Ureter (tissue), 1 donor: ENCODE results near the gene PLEKHB2. TPM values are rescaled to one million over a fixed set of nuclear protein-coding genes. Genes with fewer than 3 reads are reported as not detected.
"Not testable (repeated sequence)": the region's sequence is repeated elsewhere in the genome, so short reads cannot be mapped to it uniquely, and the experiment has no call there.

Source experiments
- DNase-seq: peaks from one replicate; pipeline ENCODE4 v3.0.0-alpha.2; 2020; ENCODE audit warnings: low spot score
- total RNA-seq: library from RNA; stranded (reverse); gene quantifications from one replicate; pipeline ENCODE4 v1.2.4, GENCODE V29; 2023
- donor health status: DM: yes; HTN: yes; CAD: no.

Gene PLEKHB2
- total RNA-seq, 1 donor from 2014 or later = 57.7 TPM

GRCh38 chr2:131143803-131144202, 38.7 kb downstream of the PLEKHB2 start:
- DNase-seq = no peak

- no peak for DNase-seq
These were observed 39.9 kb downstream of the PLEKHB2 start for GRCh38 chr2:131145040-131145439.

- DNase-seq = no peak
These were observed 41.1 kb downstream of the PLEKHB2 start for GRCh38 chr2:131146231-131146630.

GRCh38 chr2:131146749-131147148, 41.6 kb downstream of the PLEKHB2 start:
- no peak for DNase-seq

- no peak for DNase-seq
These were observed 43.3 kb downstream of the PLEKHB2 start for GRCh38 chr2:131148426-131148825.

GRCh38 chr2:131150109-131150508, 45.0 kb downstream of the PLEKHB2 start:
- not testable (repeated sequence) for DNase-seq

GRCh38 chr2:131151398-131151797, 46.3 kb downstream of the PLEKHB2 start:
- no peak for DNase-seq

- DNase-seq = no peak
These were observed 46.9 kb downstream of the PLEKHB2 start for GRCh38 chr2:131152074-131152473.

- no peak for DNase-seq
These were observed 48.4 kb downstream of the PLEKHB2 start for GRCh38 chr2:131153529-131153928.

GRCh38 chr2:131154071-131154531, 49.0 kb downstream of the PLEKHB2 start:
- DNase-seq = no peak

GRCh38 chr2:131154647-131155046, 49.5 kb downstream of the PLEKHB2 start:
- DNase-seq = no peak

GRCh38 chr2:131155208-131155855, 50.2 kb downstream of the PLEKHB2 start:
- no peak for DNase-seq

GRCh38 chr2:131156452-131157149, 51.5 kb downstream of the PLEKHB2 start:
- no peak for DNase-seq

GRCh38 chr2:131165562-131165961, 60.4 kb downstream of the PLEKHB2 start:
- DNase-seq = not testable (repeated sequence)

GRCh38 chr2:131168538-131168937, 63.4 kb downstream of the PLEKHB2 start:
- DNase-seq = no peak

GRCh38 chr2:131178050-131178449, 72.9 kb downstream of the PLEKHB2 start:
- DNase-seq = not testable (repeated sequence)

- DNase-seq = not testable (repeated sequence)
These were observed 73.7 kb downstream of the PLEKHB2 start for GRCh38 chr2:131178721-131179418.

GRCh38 chr2:131181451-131181850, 76.3 kb downstream of the PLEKHB2 start:
- not testable (repeated sequence) for DNase-seq

GRCh38 chr2:131193421-131193820, 88.3 kb downstream of the PLEKHB2 start:
- DNase-seq = not testable (repeated sequence)

GRCh38 chr2:131196186-131196585, 91.0 kb downstream of the PLEKHB2 start:
- not testable (repeated sequence) for DNase-seq
